Stimulated activated memory B cell treated with anti-CD40 and anti-IgM and Interleukin-4, amounts not matched to agents 10 μg/mL and 1 μg/mL and 100 μg/mL, for 72 hours (primary cell): ENCODE measurements around the gene FAM83B.
"Not testable (repeated sequence)": the region's sequence is repeated elsewhere in the genome, so short reads cannot be mapped to it uniquely, and the experiment has no call there.

Experiments
- ATAC-seq: fragments of 150-1000 bp; cut with Tn5 transposase; 2 replicates; pipeline ENCODE4 v1.10.0; 2021
- H3K27ac Mint-ChIP-seq: one replicate; pipeline ENCODE4 v1.8.0; 2022; ENCODE audit warnings: mild to moderate bottlenecking, mixed read lengths
- H3K27me3 Mint-ChIP-seq: one replicate; pipeline ENCODE4 v1.8.0; 2022; ENCODE audit warnings: mixed read lengths
- H3K36me3 Mint-ChIP-seq: one replicate; pipeline ENCODE4 v1.8.0; 2022; ENCODE audit warnings: mixed read lengths
- H3K4me1 Mint-ChIP-seq: one replicate; pipeline ENCODE4 v1.8.0; 2022; ENCODE audit warnings: mixed read lengths
- H3K4me3 Mint-ChIP-seq: one replicate; pipeline ENCODE4 v1.8.0; 2022; ENCODE audit warnings: mild to moderate bottlenecking, moderate library complexity, mixed read lengths
- H3K9me3 Mint-ChIP-seq: one replicate; pipeline ENCODE4 v1.8.0; 2022; ENCODE audit warnings: mixed read lengths

The FAM83B gene

DNA sequence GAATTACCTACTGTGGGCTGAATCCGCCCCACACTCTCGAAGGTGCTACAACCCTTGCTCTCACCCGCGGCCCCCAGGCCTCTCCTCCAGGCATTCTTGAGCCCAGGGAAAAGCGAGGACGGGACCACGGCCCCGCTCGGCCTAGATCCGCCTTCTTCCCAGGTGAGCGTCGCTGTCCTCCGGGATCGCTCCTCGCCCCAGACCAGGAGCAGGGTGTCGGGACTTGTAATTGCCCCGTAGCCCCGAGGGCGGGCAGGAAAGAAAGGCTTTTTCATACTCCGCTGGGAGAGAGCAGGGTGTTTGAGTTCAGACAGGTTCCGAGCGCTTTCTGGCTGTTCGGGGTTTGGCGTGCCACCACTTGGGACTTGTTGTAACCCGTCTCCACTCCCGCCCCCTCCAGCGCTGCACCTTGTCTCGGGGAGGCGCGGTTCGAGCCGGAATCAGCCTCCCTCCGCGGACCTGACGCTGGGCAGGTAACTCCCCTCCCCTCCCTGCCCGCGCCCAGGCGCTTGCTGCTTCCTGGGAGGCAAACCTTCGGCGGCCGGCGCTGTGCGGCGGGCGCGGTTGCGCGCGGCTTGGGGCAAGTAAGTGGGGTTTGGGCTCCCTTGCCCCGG, at the start of gene FAM83B:
Gene FAM83B (plus strand): TSS at position 529 of the 614 bp plus-strand sequence. CDS start 23,476 bp downstream, outside the sequence.
- no peaks in the 10 kb centered on the region for H3K4me1 Mint-ChIP-seq
- no peak within 1 kb of the TSS for H3K27ac Mint-ChIP-seq
- H3K27me3 Mint-ChIP-seq, result peaks cover 17% of the 10 kb centered on the region
- ATAC-seq, result no peak
- peaks cover 12% of the 10 kb centered on the region for H3K9me3 Mint-ChIP-seq
- H3K4me3 Mint-ChIP-seq, result no peak within 1 kb of the TSS
- H3K36me3 Mint-ChIP-seq, result no peaks in the 10 kb centered on the region

DNA sequence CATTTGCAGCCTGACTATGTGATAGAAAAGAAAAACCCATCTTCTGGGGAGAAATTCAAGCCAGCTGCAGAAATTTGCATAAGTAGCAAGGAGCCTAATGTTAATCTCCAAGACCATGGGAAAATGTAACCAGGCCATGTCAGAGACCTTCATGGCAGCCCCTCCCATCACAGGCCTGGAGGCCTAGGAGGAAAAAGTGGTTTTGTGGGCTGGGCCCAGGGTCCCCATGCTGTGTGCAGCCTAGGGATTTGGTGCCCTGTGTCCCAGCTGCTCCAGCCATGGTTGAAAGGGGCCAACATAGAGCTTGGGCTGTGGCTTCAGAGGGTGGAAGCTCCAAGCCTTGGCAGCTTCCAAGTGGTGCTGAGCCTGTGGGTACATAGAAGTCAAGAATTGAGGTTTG, 49.7 kb upstream of the FAM83B start:
- H3K27ac Mint-ChIP-seq, ATAC-seq, H3K27me3 Mint-ChIP-seq, H3K36me3 Mint-ChIP-seq, H3K4me1 Mint-ChIP-seq, H3K4me3 Mint-ChIP-seq: not testable (repeated sequence)
- H3K9me3 Mint-ChIP-seq, result peaks cover 13% of the 10 kb centered on the region

DNA sequence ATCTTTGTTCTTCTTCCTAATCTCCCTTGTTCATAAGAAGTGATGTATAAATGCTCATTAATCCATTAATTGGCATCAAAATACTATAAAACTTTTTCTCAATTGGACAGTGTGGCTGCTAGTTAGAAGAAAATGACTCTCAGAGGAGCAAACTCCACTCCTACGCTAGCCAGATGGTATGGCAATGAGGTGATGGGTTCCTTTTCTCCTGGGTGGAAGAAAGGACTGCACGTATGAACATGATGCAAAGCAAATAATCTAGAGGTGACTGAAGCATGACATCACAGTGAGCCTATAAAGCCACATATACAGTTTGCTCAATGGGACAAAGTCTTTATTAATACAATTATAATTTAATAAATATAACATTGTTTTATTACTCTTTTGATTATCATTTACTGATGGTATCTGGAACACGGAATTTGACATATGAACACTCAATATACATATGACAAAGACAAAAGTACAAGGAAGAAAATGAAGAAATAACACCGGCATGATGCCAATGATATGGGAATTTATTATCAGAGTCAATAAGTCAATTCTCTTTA, 46.4 kb upstream of the FAM83B start:
- no peak overlapping the region for H3K27ac Mint-ChIP-seq
- no peaks in the 10 kb centered on the region for H3K27me3 Mint-ChIP-seq
- H3K36me3 Mint-ChIP-seq, result no peaks in the 10 kb centered on the region
- peaks cover 16% of the 10 kb centered on the region for H3K9me3 Mint-ChIP-seq
- no peaks in the 10 kb centered on the region for H3K4me1 Mint-ChIP-seq
- no peak for ATAC-seq
- no peak overlapping the region for H3K4me3 Mint-ChIP-seq

GRCh38 chr6:54801244-54801643, 45.3 kb upstream of the FAM83B start:
- H3K4me3 Mint-ChIP-seq, result no peak overlapping the region
- no peak overlapping the region for H3K27ac Mint-ChIP-seq
- H3K4me1 Mint-ChIP-seq, result no peaks in the 10 kb centered on the region
- H3K27me3 Mint-ChIP-seq, result no peaks in the 10 kb centered on the region
- H3K36me3 Mint-ChIP-seq, result no peaks in the 10 kb centered on the region
- peaks cover 14% of the 10 kb centered on the region for H3K9me3 Mint-ChIP-seq
- ATAC-seq, result no peak

GRCh38 chr6:54801669-54802068, 44.9 kb upstream of the FAM83B start:
- ATAC-seq, result no peak
- Mint-ChIP-seq H3K9me3 (peaks cover 10% of the 10 kb centered on the region), H3K4me1 (no peaks in the 10 kb centered on the region), H3K27me3 (no peaks in the 10 kb centered on the region), H3K4me3 (no peak overlapping the region), H3K27ac (no peak overlapping the region), H3K36me3 (no peaks in the 10 kb centered on the region)

DNA sequence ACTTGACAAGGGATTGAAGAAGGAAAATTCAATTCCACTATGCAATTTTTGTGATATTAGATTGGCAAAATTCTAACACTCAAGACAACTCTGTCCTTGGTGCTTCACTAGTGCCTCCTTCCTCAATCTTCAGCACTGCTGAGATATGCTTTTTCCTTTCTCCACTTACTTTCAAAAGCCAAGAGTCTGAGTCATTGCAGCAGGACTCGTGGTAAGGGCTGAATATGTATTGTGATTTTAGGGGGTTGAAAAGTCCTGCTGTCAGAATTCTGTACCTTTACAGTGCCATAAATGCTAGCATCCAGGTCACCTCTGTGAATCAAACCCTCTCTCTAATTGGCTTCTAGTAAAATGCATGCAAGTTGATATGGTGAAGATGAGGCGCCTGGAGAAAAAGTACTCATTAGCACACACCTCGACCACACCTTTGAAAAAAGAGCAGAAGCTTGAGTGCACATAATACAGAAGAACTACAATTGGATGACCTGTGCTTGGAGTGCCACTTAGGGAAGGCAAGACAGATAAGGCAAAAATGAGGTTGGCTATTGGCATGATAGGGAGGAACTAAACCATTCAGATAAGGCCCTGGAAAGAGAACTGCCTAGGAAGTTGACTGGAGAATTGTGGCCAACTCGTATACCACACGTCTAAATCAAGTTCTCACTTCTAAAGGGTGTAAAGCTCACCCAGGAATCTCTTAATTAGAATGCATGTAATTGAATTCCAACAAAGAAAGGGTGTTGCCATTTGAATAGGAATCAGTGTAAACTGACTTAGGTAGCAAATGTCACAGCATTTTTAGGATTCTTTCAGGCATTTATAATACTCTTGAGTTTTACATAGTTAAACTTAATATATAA, 43.6 kb upstream of the FAM83B start:
- Mint-ChIP-seq H3K36me3 (no peaks in the 10 kb centered on the region), H3K4me1 (no peaks in the 10 kb centered on the region), H3K4me3 (no peak overlapping the region), H3K9me3 (peaks cover 10% of the 10 kb centered on the region), H3K27ac (no peak overlapping the region), H3K27me3 (no peaks in the 10 kb centered on the region)
- ATAC-seq, result no peak

DNA sequence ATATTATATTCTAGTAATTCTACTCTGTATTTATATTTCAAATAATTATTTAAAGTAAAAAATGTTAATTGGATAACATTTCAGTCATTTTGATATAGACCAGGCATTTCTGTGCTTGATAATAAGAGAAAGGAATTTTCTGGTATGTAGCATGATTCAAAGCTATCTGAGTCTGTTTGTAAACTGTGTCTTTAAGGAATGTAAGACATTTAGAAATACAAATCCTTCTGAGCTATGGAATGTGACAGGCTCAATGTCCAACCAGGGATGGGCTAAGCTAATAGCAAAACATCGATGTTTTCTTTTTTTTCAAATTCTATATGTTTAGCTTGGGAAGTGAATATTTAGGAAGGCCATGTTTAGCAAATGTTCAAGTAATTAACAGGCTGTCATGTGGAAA, 41.5 kb upstream of the FAM83B start:
- no peaks in the 10 kb centered on the region for H3K27me3 Mint-ChIP-seq
- no peak overlapping the region for H3K27ac Mint-ChIP-seq
- H3K4me1 Mint-ChIP-seq, result no peaks in the 10 kb centered on the region
- ATAC-seq, result no peak
- H3K9me3 Mint-ChIP-seq, result peaks cover 3% of the 10 kb centered on the region
- no peaks in the 10 kb centered on the region for H3K36me3 Mint-ChIP-seq
- no peak overlapping the region for H3K4me3 Mint-ChIP-seq

DNA sequence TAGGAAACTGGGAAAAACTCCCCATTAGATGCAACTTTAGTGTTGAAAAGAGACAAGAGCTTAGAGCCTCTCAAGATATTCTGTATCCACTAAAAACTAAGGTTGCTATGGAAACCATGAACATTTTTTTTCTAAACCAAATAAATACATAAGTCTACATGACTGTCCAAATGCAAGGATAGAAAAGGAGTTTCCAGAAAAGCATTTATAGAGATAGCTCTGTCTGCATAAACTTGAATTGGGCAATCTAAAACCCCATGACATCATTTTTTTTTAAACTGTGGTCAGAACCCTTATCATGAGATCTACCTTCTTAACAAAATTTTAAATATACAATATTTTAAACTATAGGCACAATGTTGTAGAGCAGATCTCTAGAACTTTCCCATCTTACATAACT, 36.4 kb upstream of the FAM83B start:
- Mint-ChIP-seq H3K4me3 (no peak overlapping the region), H3K27ac (no peak overlapping the region), H3K27me3 (no peaks in the 10 kb centered on the region), H3K4me1 (no peaks in the 10 kb centered on the region), H3K9me3 (peaks cover 9% of the 10 kb centered on the region), H3K36me3 (no peaks in the 10 kb centered on the region)
- ATAC-seq, result no peak

DNA sequence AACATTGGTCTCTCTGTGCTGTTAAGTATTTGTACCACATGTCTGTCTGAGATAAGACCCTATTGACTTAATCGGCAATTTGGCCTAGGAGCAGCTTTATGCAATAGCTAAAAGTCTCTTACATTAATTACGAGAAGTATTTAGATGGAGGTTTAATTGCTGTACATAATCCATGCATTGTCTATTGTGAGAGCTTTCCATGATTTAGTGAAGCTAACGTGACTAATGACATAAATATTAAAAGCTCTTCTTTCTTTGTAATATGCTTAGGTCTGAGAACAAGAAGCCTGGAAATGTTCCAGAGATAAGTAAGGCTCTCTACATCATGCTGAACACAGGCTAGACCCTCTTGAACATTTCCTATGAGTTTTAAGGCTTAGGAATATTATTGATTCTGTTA, 32.7 kb upstream of the FAM83B start:
- H3K27me3 Mint-ChIP-seq, result no peaks in the 10 kb centered on the region
- ATAC-seq, result no peak
- no peaks in the 10 kb centered on the region for H3K36me3 Mint-ChIP-seq
- peaks cover 9% of the 10 kb centered on the region for H3K9me3 Mint-ChIP-seq
- no peaks in the 10 kb centered on the region for H3K4me1 Mint-ChIP-seq
- no peak overlapping the region for H3K27ac Mint-ChIP-seq
- no peak overlapping the region for H3K4me3 Mint-ChIP-seq

- Mint-ChIP-seq H3K4me3 (no peak overlapping the region), H3K36me3 (no peaks in the 10 kb centered on the region), H3K4me1 (no peaks in the 10 kb centered on the region), H3K27me3 (no peaks in the 10 kb centered on the region), H3K9me3 (peaks cover 16% of the 10 kb centered on the region), H3K27ac (no peak overlapping the region)
- no peak for ATAC-seq
Observed at GRCh38 chr6:54817236-54817635, 29.3 kb upstream of the FAM83B start.

GRCh38 chr6:54817834-54818233, 28.7 kb upstream of the FAM83B start:
- no peaks in the 10 kb centered on the region for H3K4me1 Mint-ChIP-seq
- H3K36me3 Mint-ChIP-seq, result no peaks in the 10 kb centered on the region
- no peak overlapping the region for H3K27ac Mint-ChIP-seq
- no peaks in the 10 kb centered on the region for H3K27me3 Mint-ChIP-seq
- H3K4me3 Mint-ChIP-seq, result no peak overlapping the region
- peaks cover 17% of the 10 kb centered on the region for H3K9me3 Mint-ChIP-seq
- no peak for ATAC-seq

DNA sequence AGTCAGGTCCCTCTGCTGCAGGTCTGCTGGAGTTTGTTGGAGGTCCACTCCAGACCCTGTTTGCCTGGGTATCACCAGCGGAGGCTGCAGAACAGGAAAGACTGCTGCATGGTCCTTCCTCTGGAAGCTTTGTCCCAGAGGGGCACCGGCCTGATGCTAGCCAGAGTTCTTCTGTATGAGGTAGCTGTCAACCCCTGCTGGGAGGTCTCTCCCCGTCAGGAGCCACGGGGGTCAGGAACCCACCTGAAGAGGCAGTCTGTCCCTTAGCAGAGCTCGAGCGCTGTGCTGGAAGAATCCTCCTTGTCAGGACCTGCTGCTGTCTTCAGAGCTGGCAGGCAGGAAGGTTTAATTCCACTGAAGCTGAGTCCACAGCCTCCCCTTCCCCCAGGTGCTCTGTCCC, 22.3 kb upstream of the FAM83B start:
- not testable (repeated sequence) for ATAC-seq, H3K27ac Mint-ChIP-seq, H3K27me3 Mint-ChIP-seq, H3K4me1 Mint-ChIP-seq, H3K4me3 Mint-ChIP-seq, H3K36me3 Mint-ChIP-seq
- H3K9me3 Mint-ChIP-seq, result peaks cover 31% of the 10 kb centered on the region

GRCh38 chr6:54827010-54827409, 19.6 kb upstream of the FAM83B start:
- Mint-ChIP-seq H3K4me3 (no peak overlapping the region), H3K36me3 (no peaks in the 10 kb centered on the region), H3K27ac (no peak overlapping the region), H3K4me1 (no peaks in the 10 kb centered on the region), H3K27me3 (no peaks in the 10 kb centered on the region), H3K9me3 (peaks cover 23% of the 10 kb centered on the region)
- ATAC-seq, result no peak

GRCh38 chr6:54830216-54830615, 16.4 kb upstream of the FAM83B start:
- Mint-ChIP-seq H3K4me1 (no peaks in the 10 kb centered on the region), H3K27me3 (no peaks in the 10 kb centered on the region), H3K4me3 (no peak overlapping the region), H3K36me3 (no peaks in the 10 kb centered on the region), H3K27ac (no peak overlapping the region), H3K9me3 (peaks cover 19% of the 10 kb centered on the region)
- ATAC-seq, result no peak

- no peak for ATAC-seq
- no peaks in the 10 kb centered on the region for H3K36me3 Mint-ChIP-seq
- peaks cover 9% of the 10 kb centered on the region for H3K9me3 Mint-ChIP-seq
- no peak overlapping the region for H3K27ac Mint-ChIP-seq
- no peak overlapping the region for H3K4me3 Mint-ChIP-seq
- no peaks in the 10 kb centered on the region for H3K4me1 Mint-ChIP-seq
- H3K27me3 Mint-ChIP-seq, result no peaks in the 10 kb centered on the region
Observed at GRCh38 chr6:54835176-54835575, 11.4 kb upstream of the FAM83B start.
